NT2/D1 (cell line): ENCODE data around the gene CELSR1.

Experiments
- SUZ12 ChIP-seq: IDR thresholded peaks from 2 replicates; pipeline ENCODE4 v1.6.1; 2011; ENCODE audit not compliant: insufficient read length, insufficient read depth; ENCODE audit errors: extremely low read depth
- YY1 ChIP-seq: IDR thresholded peaks from 2 replicates; pipeline ENCODE4 v1.6.1; 2011; ENCODE audit not compliant: insufficient read length, insufficient read depth
- ZNF274 ChIP-seq: IDR thresholded peaks from 2 replicates; pipeline ENCODE4 v1.6.1; 2011; ENCODE audit warnings: mild to moderate bottlenecking, low read depth, low read length

DNA sequence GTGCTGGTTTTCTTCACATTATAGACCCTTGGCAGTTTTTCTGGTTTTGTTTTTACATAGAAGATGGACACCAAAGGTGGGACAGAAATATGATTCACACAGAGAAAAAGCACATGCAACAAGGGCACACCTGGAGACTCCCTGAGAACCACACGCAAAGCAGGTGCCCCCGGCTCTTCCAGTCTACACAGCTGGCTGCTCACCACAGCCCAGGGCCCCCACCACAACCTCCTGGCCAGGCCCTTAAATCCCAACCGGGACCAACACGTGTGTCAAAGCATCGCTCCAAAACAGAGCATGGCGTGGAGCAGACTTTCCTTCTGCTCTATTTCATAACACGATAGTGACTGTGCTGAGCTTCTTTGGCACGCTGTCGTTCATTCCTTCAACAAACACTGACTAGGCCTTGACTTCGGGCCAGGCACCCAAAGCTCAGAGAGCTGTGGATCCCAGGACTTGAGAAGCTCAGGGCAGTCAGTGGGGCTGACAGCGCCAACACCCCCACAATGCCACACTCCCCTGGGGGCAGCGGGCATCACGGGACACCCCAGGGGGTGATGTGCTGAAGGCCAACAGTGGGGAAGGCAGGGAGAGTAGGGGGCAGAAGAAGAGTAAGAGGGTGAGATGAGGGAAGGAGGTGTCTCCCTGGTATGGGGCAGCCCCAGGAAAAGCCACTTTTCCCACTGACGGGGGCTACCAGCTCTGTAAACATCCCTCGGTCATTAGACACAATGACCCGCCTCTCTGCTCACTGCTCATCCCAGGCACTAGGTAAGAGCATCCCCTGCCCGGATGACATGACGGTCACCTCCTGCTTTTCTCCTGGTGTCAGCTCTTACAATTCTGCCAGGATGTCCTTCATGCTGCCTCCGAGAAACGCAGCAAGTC lies 26.0 kb downstream of the CELSR1 start:
- TF ChIP-seq ZNF274 (no peak), YY1 (no peak), SUZ12 (no peak)
